ENCODE data around the gene ATN1.

DNA sequence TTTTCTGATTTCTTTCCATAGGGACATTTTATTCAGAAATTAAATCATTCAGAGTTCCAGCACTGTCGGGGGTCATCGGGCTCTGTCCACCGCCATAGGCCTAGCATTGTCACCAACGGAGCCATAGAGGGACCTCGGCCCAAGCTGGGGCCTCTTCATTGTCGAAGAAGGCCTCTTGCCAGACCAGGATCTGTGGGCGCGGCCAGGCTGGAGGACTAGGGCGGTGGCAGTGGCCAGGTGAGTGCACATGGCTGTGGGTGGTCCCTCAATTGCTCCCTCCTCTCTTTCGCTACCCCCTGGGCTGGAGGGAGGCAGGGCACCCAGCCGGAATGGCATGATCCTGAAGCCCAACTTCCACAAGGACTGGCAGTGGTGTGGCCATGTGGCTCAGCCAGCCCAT is 44.1 kb upstream of the ATN1 start:
- TF ChIP-seq TAF1 (IDR thresholded peaks at IDR 0.05; ENCODE audit: borderline replicate concordance, low read depth, low read length) (no peak), POLR2AphosphoS5 (IDR thresholded peaks at IDR 0.05; ENCODE audit: low read depth, low read length) (no peak), POLR2A (IDR thresholded peaks at IDR 0.05; ENCODE audit: low read depth, low read length) (no peak)

Measured in GM12892 (cell line).